T follicular helper cell (primary cell): Measurements from ENCODE around the gene ANKMY1.

Experiments
- DNase-seq: peaks from one replicate; pipeline ENCODE4 v3.0.0-alpha.2; 2020; ENCODE audit warnings: low read depth

ANKMY1 gene

GRCh38 chr2:240595381-240596079, 37.7 kb upstream of the ANKMY1 start:
- DNase-seq: no peak

GRCh38 chr2:240594511-240595380, 37.0 kb upstream of the ANKMY1 start:
- DNase-seq: no peak

DNA sequence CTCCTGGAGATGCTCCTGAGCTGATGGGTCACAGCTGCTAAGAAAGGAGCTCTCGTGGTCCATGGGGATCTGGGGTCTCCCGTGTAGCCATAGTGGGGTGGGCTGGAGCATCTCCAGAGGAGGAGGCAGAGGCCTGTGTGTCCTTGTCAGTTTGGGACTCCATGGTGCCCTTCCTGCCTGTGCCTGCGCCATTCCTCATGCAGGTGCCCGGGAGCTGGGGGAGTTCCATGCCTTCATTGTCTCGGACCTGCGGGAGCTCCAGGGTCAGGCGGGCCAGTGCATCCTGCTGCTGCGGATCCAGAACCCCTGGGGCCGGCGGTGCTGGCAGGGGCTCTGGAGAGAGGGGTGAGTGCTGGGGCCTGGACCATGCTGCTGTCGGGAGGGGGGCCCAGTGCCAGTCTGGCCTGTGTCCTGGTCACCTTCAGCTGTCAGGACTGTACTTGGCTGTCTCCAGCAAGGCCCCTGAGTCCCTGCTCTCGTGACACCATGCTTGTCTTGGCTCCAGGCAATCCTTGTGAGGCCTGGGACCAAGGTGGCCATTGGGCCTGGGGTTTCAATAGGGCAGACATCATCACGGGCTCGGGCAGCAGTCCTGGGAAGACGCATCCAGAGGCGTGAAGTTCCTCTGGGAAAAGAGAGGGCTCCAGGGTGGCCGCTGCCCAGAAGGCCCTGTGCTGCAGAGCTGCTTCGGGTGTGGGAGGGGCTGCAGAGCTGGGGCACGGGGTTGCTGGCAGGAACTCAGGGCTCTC, 36.1 kb upstream of the ANKMY1 start:
- no peak for DNase-seq

DNA sequence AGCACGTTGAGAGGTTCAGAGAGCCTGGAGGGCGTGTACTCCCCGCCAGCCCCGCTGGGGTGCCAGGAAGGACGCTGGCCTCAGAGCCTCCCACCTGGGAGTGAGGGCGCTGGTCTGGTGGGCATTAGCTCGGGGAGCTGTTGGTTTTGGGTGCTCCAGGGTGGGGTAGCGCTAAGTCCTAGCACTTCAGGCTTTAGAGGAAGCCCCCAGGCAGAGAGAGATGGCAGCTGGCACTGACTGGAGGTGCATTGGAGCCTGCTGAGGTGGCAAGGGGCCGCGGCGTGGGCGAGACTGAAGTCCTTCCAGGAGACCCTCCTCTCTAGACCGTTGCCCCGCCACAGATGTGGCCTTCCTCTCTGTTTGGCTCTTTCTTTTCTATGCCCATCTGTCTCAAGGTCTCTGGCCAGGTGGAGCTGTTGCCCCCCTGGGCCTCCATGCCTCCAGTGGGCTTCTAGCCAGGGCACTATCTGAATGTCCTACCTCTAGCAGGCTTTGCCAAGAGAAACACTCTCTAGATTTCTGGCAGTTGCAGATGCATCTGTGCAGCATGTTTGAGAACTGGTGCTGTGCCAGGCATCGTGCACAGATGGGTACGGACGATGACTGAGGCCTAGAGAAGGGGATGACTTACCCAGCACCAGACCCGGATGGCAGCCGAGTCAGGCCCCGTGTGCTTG, 35.4 kb upstream of the ANKMY1 start:
- no peak for DNase-seq

GRCh38 chr2:240591784-240592183, 34.0 kb upstream of the ANKMY1 start:
- DNase-seq: no peak

GRCh38 chr2:240591226-240591625, 33.4 kb upstream of the ANKMY1 start:
- DNase-seq: no peak

- DNase-seq: no peak
Measured at GRCh38 chr2:240590681-240591111, 32.9 kb upstream of the ANKMY1 start.

GRCh38 chr2:240589850-240590525, 32.2 kb upstream of the ANKMY1 start:
- DNase-seq: no peak

GRCh38 chr2:240589375-240589774, 31.6 kb upstream of the ANKMY1 start:
- DNase-seq: no peak

GRCh38 chr2:240588669-240589068, 30.9 kb upstream of the ANKMY1 start:
- DNase-seq: no peak

GRCh38 chr2:240588006-240588655, 30.3 kb upstream of the ANKMY1 start:
- DNase-seq: no peak

DNA sequence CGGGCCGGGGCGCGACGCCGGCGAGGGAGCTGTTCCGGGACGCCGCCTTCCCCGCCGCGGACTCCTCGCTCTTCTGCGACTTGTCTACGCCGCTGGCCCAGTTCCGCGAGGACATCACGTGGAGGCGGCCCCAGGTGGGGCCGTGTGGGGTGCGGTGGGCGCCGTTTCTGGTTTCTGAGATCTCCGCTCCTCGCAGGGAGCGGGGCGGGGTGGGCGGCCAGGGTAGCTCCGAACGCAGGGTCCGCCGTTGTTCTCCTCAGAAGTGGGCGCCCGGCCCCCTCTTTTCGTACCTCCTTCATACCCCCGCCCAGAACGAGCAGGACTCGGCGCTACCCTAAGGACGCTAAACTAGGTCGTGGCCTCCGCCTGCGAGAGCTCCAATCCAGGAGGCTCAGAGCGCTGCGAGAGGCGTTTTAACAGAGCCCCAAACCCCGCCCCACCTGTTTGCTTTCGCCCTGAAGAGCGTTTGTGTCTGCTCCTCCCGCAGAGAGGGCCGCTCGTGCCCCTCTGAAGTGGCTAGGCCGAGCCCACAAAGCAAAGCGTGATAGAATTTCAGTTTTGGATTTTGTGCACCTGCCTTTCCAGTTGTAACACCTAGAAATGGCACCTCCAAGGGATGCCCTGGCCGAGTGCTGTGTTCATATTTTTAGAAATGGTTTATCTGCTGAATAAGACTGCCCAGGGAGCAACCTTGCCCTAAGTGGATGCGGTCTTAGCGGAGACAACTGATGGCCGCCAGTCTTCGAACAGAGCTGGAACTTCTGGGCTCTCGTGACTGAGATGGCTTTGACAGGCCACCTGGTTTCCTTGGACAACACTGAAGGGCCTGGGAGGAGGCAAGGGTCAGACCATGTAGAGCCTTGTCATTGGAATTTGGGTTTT, 29.4 kb upstream of the ANKMY1 start:
- peak; percentile 41 for DNase-seq

DNA sequence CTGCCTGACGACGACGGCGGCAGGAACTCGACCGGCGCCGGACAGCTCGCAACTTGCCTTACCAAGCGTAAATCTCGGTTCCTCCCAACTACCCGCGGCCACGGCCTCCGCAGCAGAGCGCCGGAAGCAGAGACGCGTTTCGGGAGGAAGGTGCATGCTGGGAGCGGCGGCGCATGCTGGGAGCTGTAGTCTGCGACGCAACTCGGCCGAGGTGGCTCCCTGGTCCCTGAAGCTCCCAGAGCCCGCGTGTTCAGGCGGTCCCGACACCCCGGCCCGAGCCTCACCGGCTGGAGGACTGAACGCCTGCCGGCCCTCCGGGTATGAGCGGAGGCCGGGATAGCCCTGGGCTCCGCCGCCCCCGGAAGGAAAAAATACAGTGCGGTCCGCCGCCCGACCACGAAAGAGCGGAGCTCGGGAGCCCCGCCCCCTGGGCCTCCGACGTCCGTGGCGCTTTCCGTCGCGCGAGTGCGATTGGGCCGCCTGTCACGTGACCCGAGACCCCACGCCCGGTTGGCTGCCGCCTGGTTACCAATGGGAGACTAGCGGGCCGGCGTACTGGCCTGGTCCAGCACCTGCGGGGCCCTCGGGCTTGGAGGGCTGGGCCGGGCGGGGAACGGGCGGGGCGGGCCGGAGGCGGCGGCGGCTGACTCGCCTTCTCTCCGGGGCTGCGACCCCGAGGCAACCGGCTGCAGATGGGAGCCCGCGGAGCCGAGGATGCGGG, 28.6 kb upstream of the ANKMY1 start, which contains the start of gene CAPN10:
Gene CAPN10, plus strand, starts transcription at position 537 of the 721 bp plus-strand sequence. Its CDS starts 178 bp downstream, at position 715.
- peak; percentile 94 for DNase-seq

DNA sequence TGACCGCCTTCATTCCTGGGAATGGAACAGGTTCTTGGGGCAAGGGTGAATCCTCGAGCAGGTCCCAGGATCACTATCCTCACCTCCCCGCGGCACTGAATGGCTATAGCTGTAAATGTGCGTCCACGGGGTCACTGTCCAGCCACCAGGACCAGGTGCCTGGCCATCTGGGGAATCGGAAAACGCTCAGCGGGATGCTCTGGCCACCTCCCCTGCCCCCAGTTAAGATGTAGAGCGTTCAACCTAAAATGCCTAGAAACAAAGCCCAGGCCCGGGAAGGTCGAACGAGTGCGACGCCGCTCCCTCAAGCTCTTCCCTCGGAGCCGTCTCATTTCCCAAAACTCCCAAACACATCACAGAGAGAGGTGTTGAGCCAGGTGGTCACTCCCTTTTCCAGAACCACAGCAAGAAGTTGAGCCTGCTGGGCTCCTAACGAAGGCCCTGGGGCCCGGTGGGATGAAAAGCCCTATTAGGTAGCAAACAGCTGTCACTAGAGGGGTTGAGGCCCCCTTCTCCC, 28.0 kb upstream of the ANKMY1 start:
- DNase-seq: no peak

DNA sequence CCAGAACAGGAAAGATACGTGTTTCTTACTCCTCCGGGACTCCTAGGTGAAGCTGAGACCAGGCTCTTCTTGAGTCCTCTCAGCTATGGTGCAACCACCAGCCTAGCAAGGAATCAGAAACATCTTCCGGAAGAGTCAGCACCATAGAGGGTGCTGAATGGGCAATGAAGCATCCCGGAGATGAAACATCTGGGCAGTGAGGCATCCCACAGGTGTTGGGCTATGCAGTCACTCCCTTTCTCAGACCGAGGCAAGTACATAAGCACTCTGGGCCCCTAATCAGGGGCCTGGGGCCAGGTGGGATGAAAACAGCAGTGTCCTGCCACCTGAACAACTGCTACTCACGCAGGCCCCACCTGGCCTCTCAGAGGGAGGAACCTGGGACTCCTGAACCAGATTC, 27.3 kb upstream of the ANKMY1 start:
- DNase-seq: no peak

DNA sequence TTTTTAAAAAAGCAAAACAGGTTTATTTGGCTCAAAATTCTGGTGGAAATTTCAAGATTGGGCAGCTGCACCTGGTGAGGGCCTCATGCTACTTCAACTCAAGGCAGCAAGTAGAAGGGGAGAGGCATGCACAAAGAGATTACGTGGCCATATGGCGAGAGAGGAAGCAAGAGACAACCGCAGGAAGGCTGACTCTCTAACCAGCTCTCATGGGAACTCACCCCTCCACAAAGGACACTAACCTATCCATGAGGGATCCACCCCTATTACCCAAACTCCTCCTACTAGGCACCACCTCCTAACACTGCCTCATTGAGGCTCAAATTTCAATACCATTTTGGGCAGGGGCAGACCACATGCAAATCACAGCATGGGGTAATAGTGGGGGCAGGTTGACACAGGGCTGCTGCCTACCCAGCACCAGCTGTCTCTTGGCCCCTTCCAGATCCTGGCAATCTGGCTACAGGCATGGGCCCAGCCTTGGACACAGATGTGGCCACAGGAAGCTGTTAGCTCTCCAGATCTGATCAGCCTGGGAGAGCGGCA, 26.8 kb upstream of the ANKMY1 start:
- no peak for DNase-seq

- DNase-seq: no peak
Measured at GRCh38 chr2:240583774-240584173, 26.0 kb upstream of the ANKMY1 start.

DNA sequence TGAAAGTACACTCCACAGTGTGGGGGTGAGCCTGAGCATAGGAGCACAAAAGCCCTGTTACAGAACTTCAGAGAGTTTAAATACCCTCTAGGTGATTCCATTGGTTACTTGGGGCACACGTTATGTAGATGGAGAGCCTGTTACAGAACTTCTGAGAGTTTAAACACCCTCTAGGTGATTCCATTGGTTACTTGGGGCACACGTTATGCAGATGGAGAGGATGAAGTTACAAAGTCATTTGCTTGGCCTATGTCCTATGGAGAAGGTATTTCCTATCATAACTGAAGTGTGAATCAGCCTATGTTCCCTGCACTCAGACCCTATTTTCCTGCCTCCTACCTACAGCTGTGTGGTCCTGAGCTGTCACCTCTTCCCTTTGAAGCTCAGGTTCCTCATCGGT, 25.0 kb upstream of the ANKMY1 start:
- no peak for DNase-seq
